HCT116 (cell line): ENCODE measurements around the gene FBXO8. TPM values are rescaled to one million over a fixed set of nuclear protein-coding genes. Genes with fewer than 3 reads are reported as not detected.

Experiments used
- ATAC-seq: fragments of 200-7000 bp; cut with Tn5 transposase; 2 replicates; pipeline ENCODE4 v1.9.1; 2020; ENCODE audit warnings: mild to moderate bottlenecking, moderate library complexity
- BruUV-seq: library from RNA; stranded (reverse); fragments of 400-500 nt; replicated peaks from 2 replicates; lab custom pipeline; 2021; lab: Mats Ljungman, UMichigan
- CTCF ChIA-PET: fragments of 300-600 bp; sonication (Branson Sonifier 250); formaldehyde crosslinking; loops from one replicate; lab custom pipeline; 2021; ENCODE audit warnings: antibody characterized with exemption; lab: Charles Lee
- POLR2A ChIA-PET: fragments of 300-600, 350-600 bp; sonication (Branson Sonifier 250); formaldehyde crosslinking; loops from one replicate; lab custom pipeline; 2021; ENCODE audit warnings: antibody characterized with exemption; lab: Charles Lee
- RAD21 ChIA-PET, 2 experiments: fragments of 300-600 bp; sonication (Branson Sonifier 250); formaldehyde crosslinking; loops; one replicate each; lab custom pipeline; 2023; ENCODE audit warnings: low total read pairs in 2 of 2; ENCODE audit not compliant: uncharacterized antibody in 2 of 2, unreplicated experiment in 2 of 2, low non-redundant PET in 1 of 2; lab: Charles Lee
- DNase-seq: peaks from one replicate; pipeline ENCODE4 v3.0.0-alpha.2; 2010; ENCODE audit warnings: low read depth, low spot score
- H2AFZ ChIP-seq: fragments of 200-600 bp; shearing (Covaris generic), sonication (generic); 2 replicates; pipeline ENCODE4 v1.6.1; 2017; ENCODE audit warnings: low read depth, mixed run types, mixed read lengths, antibody characterized with exemption, low read length; ENCODE audit not compliant: poor library complexity, severe bottlenecking
- H3K27ac ChIP-seq: 2 replicates; pipeline ENCODE4 v1.5.1; 2012; ENCODE audit warnings: low read depth, low read length
- H3K27me3 ChIP-seq: fragments of 200-600 bp; sonication (generic); 2 replicates; pipeline ENCODE4 v1.6.1; 2016; ENCODE audit warnings: mixed run types, low read length, mixed read lengths; ENCODE audit not compliant: insufficient read depth
- H3K36me3 ChIP-seq, 2 experiments: fragments of 200-500 bp in 1 of 2; fragments of 200-600 bp in 1 of 2; sonication (Bioruptor generic) in 1 of 2; sonication (generic) in 1 of 2; 2 replicates each; pipeline versions ENCODE4 v1.5.1 to v1.6.1; 2014 to 2016; ENCODE audit warnings: low read length in 2 of 2, inconsistent platforms in 1 of 2, mixed read lengths in 1 of 2, mixed run types in 1 of 2; ENCODE audit not compliant: insufficient read depth in 2 of 2, control insufficient read depth in 1 of 2
- H3K4me1 ChIP-seq, 2 experiments: fragments of 200-600 bp in 1 of 2; sonication (generic) in 1 of 2; 2 replicates each; pipeline versions ENCODE4 v1.5.1 to v1.6.1; 2012 to 2017; ENCODE audit warnings: low read length in 2 of 2, inconsistent platforms in 1 of 2, mild to moderate bottlenecking in 1 of 2, mixed read lengths in 1 of 2, mixed run types in 1 of 2, moderate library complexity in 1 of 2; ENCODE audit not compliant: insufficient read depth in 2 of 2, control insufficient read depth in 1 of 2
- H3K4me2 ChIP-seq: fragments of 200-600 bp; sonication (generic); 2 replicates; pipeline ENCODE4 v1.6.1; 2017; ENCODE audit warnings: mixed run types, low read length, mixed read lengths
- H3K4me3 ChIP-seq, 2 experiments: fragments of 200-600 bp in 1 of 2; sonication (generic) in 1 of 2; replicated peaks in 1 of 2; 2 replicates each; pipeline ENCODE4 v1.5.1; 2011 to 2016; ENCODE audit warnings: low read length in 2 of 2, control low read depth in 1 of 2, low read depth in 1 of 2, mild to moderate bottlenecking in 1 of 2, mixed read lengths in 1 of 2, mixed run types in 1 of 2
- H3K79me2 ChIP-seq: fragments of 200-600 bp; sonication (generic); 2 replicates; pipeline ENCODE4 v1.6.1; 2017; ENCODE audit warnings: mild to moderate bottlenecking, mixed run types, low read length, moderate library complexity, mixed read lengths; ENCODE audit not compliant: insufficient read depth
- H3K9ac ChIP-seq: fragments of 200-600 bp; sonication (generic); 2 replicates; pipeline ENCODE4 v1.6.1; 2016; ENCODE audit warnings: low read length, mixed read lengths
- H3K9me2 ChIP-seq: fragments of 200-600 bp; sonication (generic), shearing (Covaris generic); 2 replicates; pipeline ENCODE4 v1.6.1; 2017; ENCODE audit warnings: mixed run types, mild to moderate bottlenecking, moderate library complexity; ENCODE audit not compliant: insufficient read depth
- H3K9me3 ChIP-seq, 2 experiments: fragments of 200-500 bp in 1 of 2; fragments of 200-600 bp in 1 of 2; sonication (Bioruptor generic) in 1 of 2; sonication (generic) in 1 of 2; 2 replicates each; pipeline ENCODE4 v1.6.1; 2014 to 2017; ENCODE audit warnings: low read length in 2 of 2, mixed read lengths in 2 of 2, inconsistent platforms in 1 of 2, low read depth in 1 of 2, mild to moderate bottlenecking in 1 of 2, mixed run types in 1 of 2, moderate library complexity in 1 of 2; ENCODE audit not compliant: control insufficient read depth in 1 of 2, insufficient read depth in 1 of 2
- H4K20me1 ChIP-seq: fragments of 200-600 bp; sonication (generic), shearing (Covaris generic); 2 replicates; pipeline ENCODE4 v1.6.1; 2017; ENCODE audit warnings: mixed run types, mild to moderate bottlenecking, moderate library complexity; ENCODE audit not compliant: insufficient read depth
- ATF3 ChIP-seq: IDR thresholded peaks from 2 replicates; pipeline ENCODE4 v1.6.1; 2012
- CBX3 ChIP-seq: IDR thresholded peaks from 2 replicates; pipeline ENCODE4 v1.6.1; 2012; ENCODE audit warnings: low read depth
- CEBPB ChIP-seq: IDR thresholded peaks from 2 replicates; pipeline ENCODE4 v1.6.1; 2012; ENCODE audit warnings: low read depth
- ELF1 ChIP-seq: IDR thresholded peaks from 2 replicates; pipeline ENCODE4 v1.6.1; 2012; ENCODE audit warnings: low read depth, borderline replicate concordance
- EZH2 ChIP-seq: fragments of 200-600 bp; sonication (generic); IDR thresholded peaks from 2 replicates; pipeline ENCODE4 v1.6.1; 2017; ENCODE audit warnings: antibody characterized with exemption, mixed run types
- FOSL1 ChIP-seq: IDR thresholded peaks from 2 replicates; pipeline ENCODE4 v1.6.1; 2012; ENCODE audit warnings: low read depth
- MAX ChIP-seq: IDR thresholded peaks from 2 replicates; pipeline ENCODE4 v1.6.1; 2012
- POLR2A ChIP-seq: IDR thresholded peaks from 2 replicates; pipeline ENCODE4 v1.7.0; 2011; ENCODE audit warnings: borderline replicate concordance; ENCODE audit not compliant: insufficient read depth, insufficient read length; ENCODE audit errors: extremely low read depth
- SP1 ChIP-seq: IDR thresholded peaks from 2 replicates; pipeline ENCODE4 v1.6.1; 2012; ENCODE audit warnings: low read depth
- SRF ChIP-seq: IDR thresholded peaks from 2 replicates; pipeline ENCODE4 v1.6.1; 2012; ENCODE audit warnings: low read depth
- YY1 ChIP-seq: IDR thresholded peaks from 2 replicates; pipeline ENCODE4 v1.6.1; 2011; ENCODE audit warnings: low read length, low read depth, moderate library complexity, mild to moderate bottlenecking; ENCODE audit not compliant: insufficient replicate concordance; ENCODE audit errors: extremely low read depth
- ZBTB33 ChIP-seq: IDR thresholded peaks from 2 replicates; pipeline ENCODE4 v1.6.1; 2011; ENCODE audit warnings: mild to moderate bottlenecking, low read length, moderate library complexity; ENCODE audit not compliant: insufficient replicate concordance; ENCODE audit errors: extremely low read depth
- intact Hi-C: fragments of 100-400 bp; cut with micrococcal nuclease; formaldehyde crosslinking; loops from 2 replicates; pipeline ENCODE4 v1.10.0; 2022
- total RNA-seq: library from RNA; stranded (reverse); gene quantifications from one replicate; pipeline ENCODE4 v1.2.1, GENCODE V29; 2021; ENCODE audit not compliant: unreplicated experiment

The FBXO8 gene
- total RNA-seq, 1 experiment from 2014 or later, result 13.0 TPM

GRCh38 chr4:174213731-174214100 is 69.8 kb downstream of the FBXO8 start (continued):
- no peak for TF ChIP-seq MAX
- no peak for TF ChIP-seq CEBPB
- no peak for TF ChIP-seq EZH2
- no peak for TF ChIP-seq ATF3
- no peak for TF ChIP-seq CBX3
- TF ChIP-seq POLR2A, result no peak

GRCh38 chr4:174212061-174212460 is 71.4 kb downstream of the FBXO8 start:
- Histone ChIP-seq H3K9me2 (no peaks in the 10 kb centered on the region), H2AFZ (no peak overlapping the region), H3K4me1 (no peaks in the 10 kb centered on the region), H3K79me2 (no peaks in the 10 kb centered on the region), H3K9me3 (no peaks in the 10 kb centered on the region), H3K9ac (no peak overlapping the region), H3K4me3 (no peak overlapping the region), H3K4me2 (no peak overlapping the region), H3K36me3 (no peaks in the 10 kb centered on the region), H4K20me1 (no peaks in the 10 kb centered on the region), H3K27ac (no peak overlapping the region), H3K27me3 (peaks cover 5% of the 10 kb centered on the region)
- ChIA-PET CTCF (no interaction called here), POLR2A (no interaction called here), RAD21 (no interaction called here)
- intact Hi-C loops, result no loop called here
- ATAC-seq (no peak), DNase-seq (no peak)
- no TSS peak for BruUV-seq
- TF ChIP-seq FOSL1, result no peak
- no peak for TF ChIP-seq CEBPB

- POLR2A ChIA-PET, result interaction anchor here (0.8 kb wide), 1 partner anchor 9 kb away, joined by 3 read pairs; no protein-coding TSS in a partner anchor
- H3K4me3 ChIP-seq, result no peak overlapping the region
- intact Hi-C loops, result no loop called here
- no peaks in the 10 kb centered on the region for H4K20me1 ChIP-seq
- H3K79me2 ChIP-seq, result no peaks in the 10 kb centered on the region
- H3K27ac ChIP-seq, result no peak overlapping the region
- no peak overlapping the region for H3K4me2 ChIP-seq
- no peaks in the 10 kb centered on the region for H3K9me3 ChIP-seq
- BruUV-seq, result no TSS peak
- DNase-seq (no peak), ATAC-seq (no peak)
- H3K4me1 ChIP-seq, result no peaks in the 10 kb centered on the region
- CTCF ChIA-PET, result no interaction called here
- no peak overlapping the region for H3K9ac ChIP-seq
- H3K27me3 ChIP-seq, result peaks cover 5% of the 10 kb centered on the region
- no peaks in the 10 kb centered on the region for H3K9me2 ChIP-seq
- H3K36me3 ChIP-seq, result no peaks in the 10 kb centered on the region
- RAD21 ChIA-PET, result no interaction called here
- H2AFZ ChIP-seq, result no peak overlapping the region
- TF ChIP-seq MAX, result no peak
- TF ChIP-seq EZH2, result no peak
- TF ChIP-seq CEBPB, result no peak
- TF ChIP-seq ZBTB33, result no peak
- no peak for TF ChIP-seq SRF
- no peak for TF ChIP-seq YY1
- no peak for TF ChIP-seq SP1
- no peak for TF ChIP-seq POLR2A
- TF ChIP-seq ELF1, result no peak
Measured at GRCh38 chr4:174211622-174212044, 71.8 kb downstream of the FBXO8 start.
